GM21447 (cell line): Measurements from ENCODE around the gene ARHGAP31.
"Not testable (repeated sequence)": the region's sequence is repeated elsewhere in the genome, so short reads cannot be mapped to it uniquely, and the experiment has no call there.

Source experiments
- ATAC-seq: cut with Tn5 transposase; IDR thresholded peaks from one replicate; pipeline ENCODE4 v1.9.1; 2021; ENCODE audit not compliant: unreplicated experiment

The ARHGAP31 gene

DNA sequence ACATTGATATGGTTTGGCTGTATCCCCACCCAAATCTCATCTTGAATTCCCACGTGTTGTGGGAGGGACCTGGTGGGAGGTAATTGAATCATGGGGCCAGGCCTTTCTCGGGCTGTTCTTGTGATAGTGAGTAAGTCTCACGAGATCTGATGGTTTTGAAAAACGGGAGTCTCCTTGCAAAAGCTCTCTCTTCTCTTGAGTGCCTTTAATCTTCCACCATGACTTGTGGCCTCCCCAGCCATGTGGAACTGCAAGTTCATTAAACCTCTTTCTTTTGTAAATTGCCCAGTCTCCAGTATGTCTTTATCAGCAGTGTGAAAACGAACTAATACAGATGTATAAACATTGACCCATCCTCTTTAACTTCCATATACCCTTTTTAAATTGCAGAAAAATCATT, 26.6 kb downstream of the ARHGAP31 start:
- ATAC-seq, result not testable (repeated sequence)

- peak; percentile 32 for ATAC-seq
Observed at GRCh38 chr3:119322021-119322834, 28.0 kb downstream of the ARHGAP31 start.

DNA sequence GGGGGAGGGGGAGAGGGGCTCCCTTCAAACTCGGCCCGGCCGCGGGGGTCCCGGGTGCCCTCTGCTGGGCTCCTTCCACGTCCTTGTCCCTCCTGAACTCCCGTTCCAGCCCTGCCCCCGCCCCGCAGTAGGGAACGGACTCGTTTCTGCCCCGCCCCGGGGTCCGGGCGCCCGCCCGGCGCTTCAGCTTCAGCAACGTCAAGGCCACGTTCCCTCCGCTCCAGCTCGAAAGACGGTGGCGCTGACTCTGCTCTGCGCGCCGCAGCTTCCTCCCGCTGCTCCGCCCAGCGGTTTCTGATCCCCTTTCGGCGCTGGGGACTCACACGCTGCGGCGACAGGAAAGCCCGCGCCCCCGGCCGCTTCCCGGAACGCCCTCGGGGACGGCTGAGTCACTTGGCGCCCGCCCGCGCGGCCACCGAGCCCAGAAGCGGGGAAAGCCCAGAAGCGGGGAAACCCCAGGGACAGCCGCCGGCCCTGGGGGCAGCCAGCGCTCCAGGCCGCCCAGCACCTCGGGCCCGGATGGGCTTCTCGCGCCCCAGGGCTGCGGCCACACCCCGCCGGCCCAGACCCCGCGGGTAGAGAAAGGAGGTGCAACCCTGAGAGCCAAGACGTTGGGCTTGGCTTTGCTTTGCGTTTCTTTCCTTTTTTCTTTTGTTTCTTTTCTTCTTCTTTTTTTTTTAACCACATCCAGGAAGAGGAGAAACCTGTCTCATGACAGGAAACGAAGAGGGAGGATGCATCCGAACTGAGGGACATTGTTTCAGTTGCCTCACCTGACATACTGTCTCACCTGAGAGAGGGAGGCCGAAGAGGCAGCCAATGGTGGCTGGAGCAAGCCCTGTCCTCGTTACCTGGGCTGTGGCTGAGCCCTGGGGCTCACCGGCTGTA, 28.9 kb downstream of the ARHGAP31 start:
- ATAC-seq, result peak; percentile 78

- ATAC-seq, result no peak
Observed at GRCh38 chr3:119323723-119324085, 29.5 kb downstream of the ARHGAP31 start.

DNA sequence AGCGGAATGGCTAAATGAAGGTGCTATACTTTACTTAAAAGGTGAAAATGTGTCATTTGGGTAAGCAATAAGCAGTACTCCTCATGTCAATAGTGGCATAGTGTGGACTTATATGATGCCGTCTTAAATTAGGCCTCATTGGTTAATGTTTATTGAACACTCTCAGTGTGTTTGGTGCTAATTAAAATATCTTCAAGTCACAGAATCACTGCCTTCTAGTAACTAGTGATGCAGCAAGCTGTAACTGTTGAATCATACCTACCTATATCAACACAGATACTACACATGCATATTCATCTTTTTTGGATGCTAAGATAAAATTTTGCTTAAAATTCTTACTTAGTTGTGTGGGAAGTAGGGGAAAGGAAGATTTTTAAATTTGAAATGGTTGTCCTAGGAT, 30.7 kb downstream of the ARHGAP31 start:
- no peak for ATAC-seq

DNA sequence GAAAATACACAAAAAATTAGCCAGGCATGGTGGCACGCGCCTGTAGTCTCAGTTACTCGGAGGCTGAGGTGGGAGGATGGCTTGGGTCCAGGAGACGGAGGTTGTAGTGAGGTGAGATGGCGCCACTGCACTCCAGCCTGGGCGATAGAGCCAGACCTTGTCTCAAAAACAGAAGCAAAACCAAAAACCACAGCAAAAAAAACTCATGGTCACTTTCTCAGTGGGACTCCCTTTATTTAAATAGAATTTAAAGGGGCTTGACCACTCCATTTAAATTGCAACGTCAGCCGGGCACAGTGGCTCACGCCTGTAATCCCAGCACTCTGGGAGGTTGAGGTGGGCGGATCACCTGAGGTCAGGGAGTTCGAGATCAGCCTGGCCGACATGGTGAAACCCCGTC, 32.8 kb downstream of the ARHGAP31 start:
- ATAC-seq, result no peak

GRCh38 chr3:119329551-119329950, 35.4 kb downstream of the ARHGAP31 start:
- ATAC-seq, result no peak

DNA sequence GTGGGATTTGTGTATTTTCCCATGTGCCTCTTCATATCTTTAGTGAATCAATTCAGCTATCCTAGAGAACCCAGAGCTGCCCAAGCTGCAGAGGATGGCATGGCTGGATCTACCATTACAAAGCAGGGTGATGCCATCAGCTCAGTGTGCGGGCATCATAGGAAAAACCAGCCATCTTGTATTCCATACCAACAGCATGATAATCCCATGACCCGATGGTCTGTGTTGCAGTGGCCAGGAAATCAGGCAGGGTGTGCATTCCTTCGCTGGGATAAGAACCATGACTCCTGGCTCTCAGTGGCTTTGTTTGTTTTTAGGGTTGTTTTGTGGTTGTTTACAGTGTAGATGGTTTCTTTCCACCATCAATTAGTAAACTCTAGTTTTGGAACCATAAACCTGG, 36.0 kb downstream of the ARHGAP31 start:
- ATAC-seq, result no peak

GRCh38 chr3:119330858-119331257, 36.7 kb downstream of the ARHGAP31 start:
- no peak for ATAC-seq

DNA sequence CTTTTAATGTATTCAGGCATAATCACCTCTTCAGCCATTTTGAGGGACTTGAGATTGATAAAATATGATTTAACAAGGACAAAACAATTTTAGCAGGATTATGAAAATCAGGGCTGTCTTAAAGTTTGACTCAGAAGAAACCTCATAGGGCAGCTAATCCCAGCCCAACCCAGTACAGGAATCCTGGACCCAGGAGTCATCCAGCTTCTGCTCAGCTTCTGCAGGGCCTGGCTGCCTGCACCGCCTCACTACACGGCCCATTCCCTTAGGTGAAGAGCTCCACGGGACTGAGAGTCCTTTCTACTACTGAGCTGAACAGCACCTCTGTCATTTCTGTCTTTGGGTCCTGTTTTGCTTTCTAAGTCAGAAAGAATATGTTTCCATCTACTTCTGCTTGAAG, 37.5 kb downstream of the ARHGAP31 start:
- ATAC-seq, result no peak

GRCh38 chr3:119333773-119334509, 39.8 kb downstream of the ARHGAP31 start:
- no peak for ATAC-seq

- ATAC-seq, result no peak
Observed at GRCh38 chr3:119336823-119337222, 42.6 kb downstream of the ARHGAP31 start.

GRCh38 chr3:119337407-119337806, 43.2 kb downstream of the ARHGAP31 start:
- ATAC-seq, result not testable (repeated sequence)

- ATAC-seq, result no peak
Observed at GRCh38 chr3:119338754-119339153, 44.6 kb downstream of the ARHGAP31 start.

- ATAC-seq, result no peak
Observed at GRCh38 chr3:119340014-119340413, 45.8 kb downstream of the ARHGAP31 start.

GRCh38 chr3:119340446-119340845, 46.3 kb downstream of the ARHGAP31 start:
- ATAC-seq, result no peak

GRCh38 chr3:119342176-119342575, 48.0 kb downstream of the ARHGAP31 start:
- ATAC-seq, result no peak

DNA sequence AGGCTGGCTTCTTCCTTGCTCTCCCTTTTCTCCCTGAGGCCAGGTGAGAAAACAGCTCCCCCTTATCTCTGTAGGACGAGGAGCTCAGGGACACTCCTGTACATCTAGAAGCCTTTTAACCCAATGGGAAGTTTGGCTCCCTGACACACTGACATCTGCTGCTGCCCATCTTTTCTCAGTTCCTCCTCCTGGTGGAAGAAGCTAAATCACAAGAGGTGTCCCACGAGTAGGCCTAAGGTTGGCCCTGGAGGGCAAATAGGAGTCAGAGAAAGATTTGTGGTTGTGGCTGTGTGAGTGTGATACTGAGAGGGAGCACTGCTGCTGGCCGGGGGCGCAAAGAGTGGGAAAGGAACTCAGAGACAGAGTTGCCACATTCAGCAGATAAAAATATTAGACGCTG, 49.5 kb downstream of the ARHGAP31 start:
- peak; percentile 88 for ATAC-seq

GRCh38 chr3:119346076-119346496, 51.9 kb downstream of the ARHGAP31 start:
- ATAC-seq, result no peak

DNA sequence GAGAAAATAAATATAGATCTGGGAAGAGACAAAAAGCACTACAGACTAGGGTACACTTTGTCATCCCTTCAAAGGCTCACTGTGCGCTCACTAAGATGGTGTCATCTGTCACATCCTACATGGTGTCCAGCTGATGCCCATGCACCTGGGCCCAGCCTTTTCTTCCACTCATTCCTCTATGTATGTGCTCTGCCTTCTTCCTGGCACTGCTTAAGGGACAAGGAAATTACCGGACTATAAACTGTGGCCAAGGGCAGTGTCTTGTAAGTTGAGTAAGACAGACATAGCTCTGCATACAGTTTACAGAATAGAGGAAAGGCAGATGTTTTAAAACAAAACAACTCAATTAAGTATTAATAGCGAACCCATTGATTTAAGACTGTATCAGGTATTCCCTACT, 52.9 kb downstream of the ARHGAP31 start:
- ATAC-seq, result no peak

GRCh38 chr3:119349354-119350041, 55.3 kb downstream of the ARHGAP31 start:
- ATAC-seq, result no peak
